Activated T-cell treated with anti-CD3 and anti-CD28 coated beads, Interleukin-2, amount 50 U/mL, for 48 hours (primary cell): ENCODE data around the gene MECP2.

Experiments
- DNase-seq, 2 experiments: peaks; one replicate each; pipeline ENCODE4 v3.0.0-alpha.2; 2020

MECP2 gene

GRCh38 chrX:154059231-154059630 is 38.3 kb downstream of the MECP2 start:
- no peak for DNase-seq

GRCh38 chrX:154058214-154058997 is 39.1 kb downstream of the MECP2 start:
- DNase-seq, result no peak

DNA sequence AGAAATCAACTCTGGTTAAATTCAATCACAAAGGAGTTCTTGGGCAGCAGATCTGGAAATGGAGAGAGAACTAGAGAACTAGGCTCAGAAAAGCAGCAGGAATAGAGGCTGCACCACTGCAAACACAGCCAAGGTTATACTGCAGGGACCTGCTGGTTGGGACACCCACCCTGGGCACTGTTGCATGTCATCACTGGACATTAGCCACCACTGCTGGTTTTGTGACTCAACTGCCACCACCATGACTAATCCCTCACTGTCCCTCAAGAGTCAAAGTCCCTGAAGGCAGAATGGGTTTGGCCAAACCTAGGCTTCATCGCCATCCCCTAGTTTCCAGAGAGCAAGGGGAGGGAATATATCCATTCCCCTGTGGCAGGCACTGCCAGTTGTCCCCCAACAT is 39.7 kb downstream of the MECP2 start:
- no peak for DNase-seq

DNA sequence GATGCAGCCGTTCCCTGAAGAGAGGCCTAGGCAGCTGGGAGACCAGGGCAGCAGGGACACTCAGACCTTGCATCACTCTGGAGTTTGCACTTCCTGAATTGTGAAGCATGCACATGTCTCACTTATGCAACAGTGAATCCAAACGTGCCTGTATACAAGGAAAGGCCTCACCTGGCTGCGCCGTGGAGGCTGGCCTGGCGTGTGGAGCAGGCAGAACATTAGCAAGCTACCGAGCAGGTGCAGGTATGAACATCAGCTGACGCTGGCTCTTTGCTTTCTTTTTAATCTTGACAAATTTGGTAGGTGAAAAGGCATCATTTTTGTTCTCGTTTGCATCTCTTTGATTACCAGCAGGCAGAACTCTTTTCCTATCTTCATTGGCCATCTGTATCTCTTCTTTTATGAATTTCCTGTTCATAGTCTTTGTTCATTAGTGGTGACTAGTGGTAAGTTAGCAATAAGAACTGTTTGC is 40.7 kb downstream of the MECP2 start:
- DNase-seq, result no peak

GRCh38 chrX:154051201-154051810 is 46.2 kb downstream of the MECP2 start:
- peak; percentile 79 to 81 for DNase-seq

DNA sequence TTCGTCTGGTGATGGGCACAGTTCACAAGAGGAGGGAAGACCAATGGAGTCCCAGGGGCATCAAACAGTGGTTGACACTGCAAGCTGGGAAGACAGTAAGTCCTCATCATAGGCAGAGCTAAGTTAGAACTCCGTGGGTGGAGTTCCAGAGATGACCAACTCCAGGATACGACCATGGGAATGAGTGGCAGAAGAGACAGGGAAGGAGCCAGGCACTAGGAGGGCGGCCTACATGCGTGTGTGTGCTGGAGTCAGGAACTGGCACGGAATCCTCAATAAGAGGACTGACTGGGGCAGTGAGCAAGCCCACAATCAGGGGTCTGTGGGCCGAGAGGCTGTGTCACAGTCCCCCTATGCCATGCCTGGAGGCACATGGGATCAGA is 47.4 kb downstream of the MECP2 start:
- no peak for DNase-seq

GRCh38 chrX:154049209-154050112 is 48.1 kb downstream of the MECP2 start:
- no peak for DNase-seq

DNA sequence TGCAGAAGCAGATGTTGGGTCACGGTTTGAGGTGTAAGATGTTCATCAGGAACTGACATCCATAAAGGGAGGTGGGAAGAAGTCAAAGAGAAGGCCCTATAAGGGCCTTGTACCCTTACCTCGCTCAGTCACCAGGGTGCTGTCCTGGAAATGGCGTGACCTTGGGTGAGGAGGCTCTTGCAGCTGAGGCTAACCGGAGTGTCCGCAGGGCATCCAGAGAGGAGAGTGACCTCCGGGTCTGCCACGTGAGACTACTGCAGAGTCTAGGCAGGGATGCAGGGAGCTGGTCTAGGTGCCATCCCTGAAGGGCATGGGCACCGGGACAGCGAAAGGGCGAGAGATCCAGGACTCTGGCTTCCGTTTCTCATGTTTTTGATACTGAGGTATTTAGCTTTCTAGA is 49.1 kb downstream of the MECP2 start:
- no peak for DNase-seq

DNA sequence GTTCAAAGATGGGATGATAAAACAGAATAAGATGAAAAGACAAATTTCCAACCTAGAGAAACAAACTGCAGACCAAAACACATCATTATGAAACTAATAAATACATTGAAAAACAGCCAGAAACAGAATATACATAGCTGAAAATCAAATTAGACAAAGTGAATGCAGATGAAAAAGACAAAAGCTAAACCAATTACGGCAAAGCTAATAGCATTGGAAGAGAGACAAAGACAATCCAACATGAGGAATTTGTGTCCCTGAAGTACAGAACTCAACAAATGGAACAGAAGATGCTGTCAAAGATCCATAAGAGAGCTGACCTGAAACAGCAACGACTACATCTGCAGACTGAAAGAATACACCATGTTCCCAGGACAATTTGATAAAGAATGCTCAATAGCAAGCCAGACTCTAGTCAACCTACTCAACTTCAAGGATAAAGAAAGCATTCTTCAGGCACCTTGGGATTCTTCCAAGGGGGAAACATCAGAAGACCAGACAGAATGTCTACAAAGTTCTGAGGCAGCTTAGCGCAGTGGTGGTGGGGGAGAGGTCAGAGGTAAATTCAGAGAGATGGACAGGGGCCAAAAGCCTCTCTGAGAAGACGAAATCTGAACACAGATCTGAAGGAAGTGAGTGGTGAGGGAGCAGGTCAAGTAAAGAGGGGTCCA is 50.4 kb downstream of the MECP2 start:
- no peak for DNase-seq

GRCh38 chrX:154046031-154046781 is 51.3 kb downstream of the MECP2 start:
- no peak for DNase-seq

DNA sequence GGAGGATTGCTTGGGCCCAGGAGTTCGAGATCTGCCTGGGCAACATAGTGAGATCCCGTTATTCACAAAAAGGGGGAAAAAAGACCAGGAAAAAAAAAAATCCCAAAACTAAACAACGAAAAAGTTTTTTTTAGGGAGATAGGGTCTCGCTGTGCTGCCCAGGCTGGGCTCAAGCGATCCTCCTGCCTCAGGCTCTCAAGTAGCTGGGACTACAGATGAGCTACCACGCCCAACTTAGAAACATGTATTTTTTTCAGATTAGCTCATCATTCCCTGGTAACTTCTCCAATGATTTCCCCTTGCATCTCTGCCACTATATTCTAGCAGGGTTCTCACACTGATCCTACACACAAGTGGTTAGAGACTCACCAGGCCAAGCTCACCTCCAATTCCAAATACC is 53.4 kb downstream of the MECP2 start:
- no peak for DNase-seq

DNA sequence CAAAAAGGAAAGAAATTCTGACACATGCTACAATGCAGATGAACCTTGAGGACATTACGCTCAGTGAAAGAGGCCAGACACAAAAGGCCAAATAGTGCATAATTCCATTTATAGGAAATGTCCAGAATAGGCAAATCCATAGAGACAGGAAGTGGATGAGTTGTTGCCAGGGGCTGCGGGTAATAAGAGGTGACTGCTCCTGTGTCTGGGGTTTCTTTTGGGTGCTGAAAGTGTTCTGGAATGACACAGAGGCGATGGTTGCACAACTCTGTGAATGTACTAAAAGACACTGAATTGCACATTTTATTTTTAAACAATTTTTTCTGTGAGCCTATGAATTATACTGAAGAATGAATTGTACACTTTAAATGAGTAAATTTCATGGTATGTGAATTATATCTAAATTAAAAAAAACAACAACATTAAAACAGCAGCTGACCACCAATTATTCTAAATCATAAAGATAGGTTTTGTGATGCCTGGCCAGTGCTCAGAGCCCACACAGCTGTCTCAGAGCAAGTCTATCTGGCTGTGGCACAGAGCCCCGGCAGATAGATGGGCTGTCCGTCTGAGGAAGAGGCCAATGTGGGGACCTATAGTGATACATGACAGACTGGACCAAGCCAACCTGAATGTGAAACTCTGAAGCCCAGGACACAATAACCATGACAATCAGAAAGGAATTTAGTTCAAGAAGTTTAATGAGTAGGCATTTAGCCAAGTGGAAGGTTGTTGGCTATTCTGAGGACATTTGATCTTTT is 54.3 kb downstream of the MECP2 start:
- no peak for DNase-seq

GRCh38 chrX:154040863-154041262 is 56.7 kb downstream of the MECP2 start:
- no peak for DNase-seq

DNA sequence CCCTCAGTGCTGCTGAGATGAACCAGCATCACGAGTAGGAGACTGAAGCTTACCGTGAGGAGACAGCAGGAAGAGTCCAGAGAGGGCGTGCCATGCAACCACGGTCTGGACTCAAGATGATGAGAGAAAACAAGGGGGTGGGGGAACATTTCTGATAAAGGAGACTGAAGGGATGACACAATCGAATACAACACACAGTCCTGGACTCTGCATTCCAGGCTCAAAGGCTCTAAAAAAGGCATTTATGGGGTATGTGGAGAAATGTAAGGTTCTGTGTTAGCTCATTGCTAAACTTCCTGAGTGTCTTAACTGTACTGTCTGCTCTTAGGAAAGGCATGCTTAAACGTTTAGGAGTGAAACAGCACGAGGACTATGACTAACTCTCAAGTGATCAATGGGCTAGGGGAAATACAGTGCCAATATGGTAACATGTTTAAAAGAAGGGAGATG is 57.2 kb downstream of the MECP2 start:
- no peak for DNase-seq

- no peak for DNase-seq
Observed at GRCh38 chrX:154039577-154039976, 57.9 kb downstream of the MECP2 start.

DNA sequence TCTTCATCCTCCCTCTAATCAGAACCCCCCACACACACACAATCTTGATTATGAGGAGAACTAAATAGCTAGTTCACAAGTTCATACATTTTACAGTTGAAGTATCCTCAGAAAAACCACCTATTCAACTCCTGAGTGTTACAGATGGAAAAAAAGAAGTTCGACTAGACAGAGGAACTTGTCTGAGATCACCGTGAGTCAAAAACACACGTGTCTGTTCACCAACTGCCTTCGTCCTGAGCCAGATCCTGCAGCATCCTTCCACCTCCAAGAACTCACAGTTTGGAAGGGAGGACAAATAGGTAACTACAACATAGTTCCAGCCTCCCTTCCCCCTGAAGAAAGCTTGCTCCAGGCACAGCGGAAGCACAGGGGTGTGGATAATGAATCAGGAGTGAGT is 58.9 kb downstream of the MECP2 start:
- DNase-seq, result no peak

DNA sequence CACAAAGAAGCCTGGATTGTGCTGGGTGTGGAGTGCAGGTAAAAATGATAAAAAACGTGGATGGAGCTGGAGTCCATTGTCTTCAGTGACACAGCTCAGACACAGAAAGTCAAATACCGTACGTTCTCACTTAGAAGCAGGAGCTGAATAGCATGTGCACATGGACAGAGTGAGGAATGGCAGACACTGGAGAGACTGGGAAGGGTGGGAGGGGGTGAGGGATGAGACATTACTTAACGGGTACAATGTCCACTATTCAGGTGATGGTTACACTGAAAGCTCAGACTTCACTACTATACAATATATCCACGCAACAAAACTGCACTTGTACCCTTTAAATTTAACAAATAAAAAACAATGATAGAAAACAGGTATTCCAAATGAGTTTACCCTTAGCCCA is 59.8 kb downstream of the MECP2 start:
- DNase-seq, result no peak

DNA sequence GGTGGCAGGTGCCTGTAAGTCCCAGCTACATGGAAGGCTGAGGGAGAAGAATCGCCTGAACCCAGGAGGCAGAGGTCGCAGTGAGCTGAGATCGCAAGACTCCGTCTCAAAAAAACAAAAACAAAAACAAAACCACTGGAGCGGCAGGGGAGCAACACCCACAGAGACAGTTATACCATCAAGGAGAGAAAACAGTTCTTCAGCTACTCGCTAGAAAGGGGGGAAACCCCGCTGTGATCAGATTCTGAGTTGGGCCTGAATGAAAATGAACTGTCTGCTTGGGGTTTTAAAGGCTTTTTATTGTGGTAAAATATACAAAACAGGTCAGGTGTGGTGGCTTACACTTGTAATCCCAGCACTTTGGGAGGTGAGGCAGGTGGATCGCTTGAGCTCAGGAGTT is 61.0 kb downstream of the MECP2 start:
- no peak for DNase-seq

- no peak for DNase-seq
Observed at GRCh38 chrX:154033848-154034247, 63.7 kb downstream of the MECP2 start.

DNA sequence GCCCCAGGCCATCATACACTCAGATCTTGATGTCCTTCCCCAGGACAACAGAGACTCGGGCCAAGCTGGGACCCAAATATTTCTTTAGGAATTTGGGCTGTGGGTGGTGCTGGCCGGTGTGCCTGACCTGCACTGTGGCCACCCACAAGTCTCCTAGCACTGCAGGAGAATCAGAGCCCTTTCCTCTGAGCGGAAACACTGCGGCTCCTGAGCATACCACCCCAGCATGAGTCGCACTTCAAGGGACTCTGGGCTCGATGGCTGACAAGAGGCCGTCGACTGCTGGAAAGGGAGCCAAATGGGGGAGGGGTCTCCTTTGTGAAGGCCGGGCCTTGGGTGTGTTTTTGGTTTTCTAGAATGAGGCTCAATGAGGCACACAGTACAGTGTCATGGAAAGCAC is 64.9 kb downstream of the MECP2 start:
- no peak for DNase-seq

DNA sequence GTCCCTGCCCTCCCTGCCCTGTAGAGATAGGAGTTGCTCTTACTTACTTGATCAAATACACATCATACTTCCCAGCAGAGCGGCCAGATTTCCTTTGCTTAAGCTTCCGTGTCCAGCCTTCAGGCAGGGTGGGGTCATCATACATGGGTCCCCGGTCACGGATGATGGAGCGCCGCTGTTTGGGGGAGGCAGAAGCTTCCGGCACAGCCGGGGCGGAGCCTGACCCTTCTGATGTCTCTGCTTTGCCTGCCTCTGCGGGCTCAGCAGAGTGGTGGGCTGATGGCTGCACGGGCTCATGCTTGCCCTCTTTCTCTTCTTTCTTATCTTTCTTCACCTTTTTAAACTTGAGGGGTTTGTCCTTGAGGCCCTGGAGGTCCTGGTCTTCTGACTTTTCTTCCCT is 65.4 kb downstream of the MECP2 start:
- no peak for DNase-seq
